GM12878 (cell line): Measurements from ENCODE around the gene NUDT14. TPM values are rescaled to one million over a fixed set of nuclear protein-coding genes. Genes with fewer than 3 reads are reported as not detected.

ENCODE experiments used
- ATAC-seq: fragments of 200-7000 bp; cut with Tn5 transposase; 3 replicates; pipeline ENCODE4 v1.9.1; 2020; ENCODE audit warnings: mild to moderate bottlenecking, moderate library complexity
- BruUV-seq: library from RNA; stranded (reverse); fragments of 400-500 nt; replicated peaks from 2 replicates; lab custom pipeline; 2021; lab: Mats Ljungman, UMichigan
- CTCF ChIA-PET: fragments of 300-600 bp; sonication (Branson Sonifier 250); formaldehyde crosslinking; extraction: SDS; loops from one replicate; lab custom pipeline; 2021; ENCODE audit warnings: inconsistent platforms; lab: Yijun Ruan, JAX
- POLR2A ChIA-PET: fragments of 350-600 bp; formaldehyde crosslinking; extraction: SDS; loops from one replicate; lab custom pipeline; 2021; ENCODE audit warnings: inconsistent platforms; lab: Charles Lee
- RAD21 ChIA-PET: fragments of 300-600 bp; sonication (Branson Sonifier 250); formaldehyde crosslinking; loops from one replicate; lab custom pipeline; 2023; ENCODE audit warnings: antibody characterized with exemption; ENCODE audit not compliant: unreplicated experiment; lab: Charles Lee
- SMC1A ChIA-PET: fragments of 300-600 bp; sonication (Branson Sonifier 250); formaldehyde crosslinking; loops from one replicate; lab custom pipeline; 2023; ENCODE audit not compliant: unreplicated experiment, uncharacterized antibody; lab: Charles Lee
- DNase-seq: peaks from one replicate; pipeline ENCODE4 v3.0.0-alpha.2; 2011; ENCODE audit warnings: low read depth, low spot score
- FAIRE-seq: peaks from 3 replicates; lab custom pipeline; 2011; peaks lifted over from hg19 to GRCh38; lab: Jason Lieb, UNC
- H2AFZ ChIP-seq: 2 replicates; pipeline ENCODE4 v1.6.0; 2011; ENCODE audit warnings: low read depth, low read length, control low read depth; ENCODE audit not compliant: control insufficient read depth
- H3K27ac ChIP-seq: 2 replicates; pipeline ENCODE4 v1.5.1; 2011; ENCODE audit warnings: control low read depth; ENCODE audit not compliant: control insufficient read depth, insufficient read depth
- H3K27me3 ChIP-seq, 2 experiments: replicated peaks in 1 of 2; 2 replicates each; pipeline versions ENCODE4 v1.6.0 to v1.6.1; 2011; ENCODE audit warnings: low read length in 1 of 2; ENCODE audit not compliant: control insufficient read depth in 2 of 2, insufficient read depth in 2 of 2
- H3K36me3 ChIP-seq, 2 experiments: 2 replicates each; pipeline ENCODE4 v1.5.1; 2011; ENCODE audit warnings: low read length in 1 of 2; ENCODE audit not compliant: control insufficient read depth in 2 of 2, insufficient read depth in 2 of 2
- H3K4me1 ChIP-seq: 2 replicates; pipeline ENCODE4 v1.6.1; 2011; ENCODE audit warnings: mild to moderate bottlenecking, low read length, moderate library complexity, mixed read lengths; ENCODE audit not compliant: control insufficient read depth, insufficient read depth
- H3K4me2 ChIP-seq: 2 replicates; pipeline ENCODE4 v1.6.0; 2011; ENCODE audit warnings: control low read depth; ENCODE audit not compliant: control insufficient read depth, insufficient read depth
- H3K4me3 ChIP-seq: fragments of 200-600 bp; sonication (generic); 2 replicates; pipeline ENCODE4 v1.5.1; 2016
- H3K79me2 ChIP-seq: 2 replicates; pipeline ENCODE4 v1.6.0; 2011; ENCODE audit warnings: low read length; ENCODE audit not compliant: control insufficient read depth, insufficient read depth
- H3K9ac ChIP-seq: 2 replicates; pipeline ENCODE4 v1.8.0; 2011; ENCODE audit warnings: low read length, control low read depth, mixed read lengths; ENCODE audit not compliant: control insufficient read depth, insufficient read depth
- H3K9me3 ChIP-seq: replicated peaks from 3 replicates; pipeline ENCODE4 v1.5.1; 2011; ENCODE audit warnings: mild to moderate bottlenecking, low read length; ENCODE audit not compliant: control insufficient read depth, insufficient read depth
- H4K20me1 ChIP-seq: 2 replicates; pipeline ENCODE4 v1.6.0; 2011; ENCODE audit not compliant: control insufficient read depth, insufficient read depth
- BCL3 ChIP-seq: IDR thresholded peaks from 2 replicates; pipeline ENCODE4 v1.6.1; 2011; ENCODE audit warnings: borderline replicate concordance, low read depth, mild to moderate bottlenecking, moderate library complexity, low read length; ENCODE audit not compliant: insufficient read depth, poor library complexity, severe bottlenecking
- E2F4 ChIP-seq: IDR thresholded peaks from 2 replicates; pipeline ENCODE4 v1.6.1; 2012; ENCODE audit warnings: low read depth, low read length, improper control_type of control experiment
- NKRF ChIP-seq: fragments of 450-650 bp; conservative IDR thresholded peaks from 2 replicates; pipeline ENCODE4 v1.6.1; 2017; ENCODE audit warnings: mild to moderate bottlenecking, moderate library complexity
- PAX5 ChIP-seq: IDR thresholded peaks from 2 replicates; pipeline ENCODE4 v1.6.1; 2011; ENCODE audit warnings: low read depth, low read length, borderline replicate concordance
- SKIL ChIP-seq: fragments of 450-650 bp; IDR thresholded peaks from 2 replicates; pipeline ENCODE4 v1.6.1; 2017; ENCODE audit warnings: mild to moderate bottlenecking, low read depth, inconsistent platforms; ENCODE audit not compliant: poor library complexity, severe bottlenecking
- ZNF592 ChIP-seq: fragments of 450-650 bp; IDR thresholded peaks from 2 replicates; pipeline ENCODE4 v1.6.1; 2017; ENCODE audit warnings: mild to moderate bottlenecking, moderate library complexity
- WGBS: methylation state at CpG from one replicate; pipeline ENCODE4 v1.1.6; 2016; ENCODE audit warnings: low lambda C conversion rate; ENCODE audit not compliant: insufficient replicate concordance, insufficient coverage; ENCODE audit errors: missing lambda C conversion rate; 5-methylcytosine and 5-hydroxymethylcytosine counted together
- in situ Hi-C: fragments of 300-500 bp; cut with MboI; formaldehyde crosslinking; loops from 9 replicates; pipeline ENCODE4 v1.14.3; 2018; ENCODE audit warnings: mixed read lengths
- intact Hi-C: fragments of 100-400 bp; cut with micrococcal nuclease; formaldehyde crosslinking; loops from one replicate; pipeline ENCODE4 v1.14.2; 2022; ENCODE audit not compliant: unreplicated experiment
- polyA plus RNA-seq, 11 experiments: library from polyadenylated mRNA; depleted of rRNA in 4 of 11; unstranded in 6 of 11; stranded (reverse) in 5 of 11; fragments of >200 nt; fragmentation: Nextera tagmentation in 4 of 11; fragmentation: Illumina TruSeq in 1 of 11; extraction: Ambion mirVana in 4 of 11; extraction: Trizol in 1 of 11; gene quantifications; 1 replicate in 1 of 11; 2 replicates in 10 of 11; pipeline versions ENCODE4 v1.2.1 to v1.2.3, GENCODE V29; 2011 to 2016; ENCODE audit warnings: inconsistent platforms in 2 of 11, missing spikeins in 2 of 11, low read depth in 1 of 11
- total RNA-seq, 4 experiments: library from RNA; depleted of rRNA in 3 of 4; stranded (reverse); fragments of >200 nt in 3 of 4; fragmentation: Illumina TruSeq in 1 of 4; extraction: Trizol in 1 of 4; gene quantifications; 2 replicates each; pipeline versions ENCODE4 v1.2.1 to v1.2.3, GENCODE V29; 2013 to 2021

NUDT14 gene
- total and polyA plus RNA-seq, 10 of the 15 experiments (the other 5 are each of a cell fraction or from before 2014, with no cell fraction given): 0.62 to 6.8 (median 4.3) TPM; not detected in 1

GRCh38 chr14:105223260-105223659, 42.1 kb upstream of the NUDT14 start:
- POLR2A ChIA-PET: no interaction called here
- ATAC-seq (no peak), FAIRE-seq (no peak), DNase-seq (no peak)
- in situ Hi-C loops: no loop called here
- no peaks in the 10 kb centered on the region for H3K9me3 ChIP-seq
- H3K9ac ChIP-seq: no peak overlapping the region
- H4K20me1 ChIP-seq: no peaks in the 10 kb centered on the region
- BruUV-seq: no TSS peak
- no peaks in the 10 kb centered on the region for H3K4me1 ChIP-seq
- no peak overlapping the region for H3K27ac ChIP-seq
- no peak overlapping the region for H2AFZ ChIP-seq
- 89% methylated on average over 16 of the region's 16 CpGs for WGBS
- RAD21 ChIA-PET: no interaction called here
- H3K79me2 ChIP-seq: no peaks in the 10 kb centered on the region
- no peaks in the 10 kb centered on the region for H3K27me3 ChIP-seq
- no peak overlapping the region for H3K4me3 ChIP-seq
- intact Hi-C loops: no loop called here
- no peak overlapping the region for H3K4me2 ChIP-seq
- peaks cover 7 to 34% of the 10 kb centered on the region in 2 experiments; a peak in 3 of 4 replicates for H3K36me3 ChIP-seq
- CTCF ChIA-PET: no interaction called here
- TF ChIP-seq PAX5: peak; percentile 73; the same call in 1 of the 2 replicates
- no peak for TF ChIP-seq SKIL
- TF ChIP-seq BCL3: peak; percentile 15
- TF ChIP-seq NKRF: no peak
- no peak for TF ChIP-seq E2F4
- TF ChIP-seq ZNF592: no peak
- TF ChIP-seq, all 136 proteins: peak for 2
- SMC1A ChIA-PET: no interaction called here
